Measurements from ENCODE around the gene CRTAC1.

The CRTAC1 gene

GRCh38 chr10:98030093-98030821 lies at the start of gene CRTAC1:
Gene CRTAC1, minus strand, starts transcription at chr10:98030621. Its CDS starts 149 bp downstream, at chr10:98030472.
- TF ChIP-seq Cebpa-rat (IDR thresholded peaks at IDR 0.05): no peak
- H3K27me3 ChIP-seq: peaks cover 65% of the 10 kb centered on the region
- no peak within 1 kb of the TSS for H3K9ac ChIP-seq
- no peaks in the 10 kb centered on the region for H3K36me3 ChIP-seq
- peaks cover 9% of the 10 kb centered on the region; the same call in 1 of the 2 replicates for H3K9me3 ChIP-seq
- H3K4me3 ChIP-seq: peak within 1 kb of the TSS; percentile 64
- peaks cover 17% of the 10 kb centered on the region for H3K4me1 ChIP-seq
- H4K20me1 ChIP-seq: no peaks in the 10 kb centered on the region
- no peak within 1 kb of the TSS for H3K27ac ChIP-seq
- peak within 1 kb of the TSS; percentile 80 for H3K4me2 ChIP-seq

GRCh38 chr10:98078774-98079173 lies 48.4 kb upstream of the CRTAC1 start:
- Histone ChIP-seq H4K20me1 (no peaks in the 10 kb centered on the region), H3K4me1 (peaks cover 32% of the 10 kb centered on the region), H3K9ac (no peak overlapping the region), H3K4me2 (peak overlapping the region; percentile 3; the same call in 1 of the 2 replicates), H3K27ac (no peak overlapping the region), H3K36me3 (no peaks in the 10 kb centered on the region), H3K9me3 (no peaks in the 10 kb centered on the region), H3K27me3 (no peaks in the 10 kb centered on the region), H3K4me3 (no peak overlapping the region)
- no peak for TF ChIP-seq Cebpa-rat (IDR thresholded peaks at IDR 0.05)

DNA sequence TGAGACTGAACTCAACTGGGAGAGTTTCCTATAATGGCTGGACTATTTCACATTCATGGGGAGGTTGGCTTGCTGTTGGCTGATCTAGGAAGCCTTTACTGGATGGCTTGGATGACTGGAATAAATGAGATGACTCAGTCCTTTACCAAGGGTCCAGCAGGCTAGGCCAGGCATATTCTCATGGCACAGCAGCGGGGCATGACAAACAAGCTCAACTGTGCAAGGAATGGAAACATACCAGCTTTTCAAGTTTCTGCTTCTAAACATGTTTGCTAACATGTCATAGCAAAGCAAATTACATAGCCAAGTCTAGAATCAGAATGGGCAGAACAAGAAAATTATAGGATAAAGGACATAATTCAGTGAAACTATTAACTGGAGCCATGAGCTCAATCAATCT lies 46.8 kb upstream of the CRTAC1 start:
- no peaks in the 10 kb centered on the region for H4K20me1 ChIP-seq
- H3K4me1 ChIP-seq: peaks cover 32% of the 10 kb centered on the region

GRCh38 chr10:98076086-98076485 lies 45.7 kb upstream of the CRTAC1 start:
- no peak overlapping the region for H3K4me3 ChIP-seq
- no peaks in the 10 kb centered on the region for H3K27me3 ChIP-seq
- H3K4me2 ChIP-seq: no peak overlapping the region
- no peaks in the 10 kb centered on the region for H3K36me3 ChIP-seq
- peak; percentile 85 for TF ChIP-seq Cebpa-rat (IDR thresholded peaks at IDR 0.05)
- H3K9me3 ChIP-seq: no peaks in the 10 kb centered on the region
- no peaks in the 10 kb centered on the region for H4K20me1 ChIP-seq
- peaks cover 23% of the 10 kb centered on the region for H3K4me1 ChIP-seq
- no peak overlapping the region for H3K27ac ChIP-seq
- no peak overlapping the region for H3K9ac ChIP-seq

More for the DNA sequence above, 46.8 kb upstream of the CRTAC1 start:
- Histone ChIP-seq H3K27ac (no peak overlapping the region), H3K9ac (no peak overlapping the region), H3K9me3 (no peaks in the 10 kb centered on the region), H3K36me3 (no peaks in the 10 kb centered on the region), H3K4me2 (no peak overlapping the region), H3K4me3 (no peak overlapping the region), H3K27me3 (no peaks in the 10 kb centered on the region)
- no peak for TF ChIP-seq Cebpa-rat (IDR thresholded peaks at IDR 0.05)

GRCh38 chr10:98074315-98074911 lies 44.0 kb upstream of the CRTAC1 start:
- no peaks in the 10 kb centered on the region for H3K9me3 ChIP-seq
- H3K27me3 ChIP-seq: no peaks in the 10 kb centered on the region

DNA sequence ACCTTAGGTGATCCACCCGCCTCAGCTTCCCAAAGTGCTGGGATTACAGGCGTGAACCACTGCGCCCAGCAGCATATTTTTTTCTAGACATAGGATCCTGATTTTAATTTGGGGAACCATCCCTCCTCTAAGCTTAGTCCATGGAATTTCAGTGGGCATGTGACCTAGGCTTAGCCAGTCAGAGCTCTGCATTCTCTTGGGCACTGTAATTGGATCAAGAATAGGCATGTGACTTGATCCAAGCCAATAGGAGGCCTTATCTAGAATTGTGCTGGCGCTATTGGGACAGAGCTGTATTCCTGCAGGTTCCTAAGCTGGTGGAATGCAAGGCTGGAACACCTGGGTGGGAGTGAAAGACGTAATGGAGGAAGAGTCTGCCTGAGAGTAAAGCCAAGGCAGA lies 36.7 kb upstream of the CRTAC1 start:
- H3K4me2 ChIP-seq: no peak overlapping the region
- H3K36me3 ChIP-seq: no peaks in the 10 kb centered on the region
- no peaks in the 10 kb centered on the region for H3K4me1 ChIP-seq
- no peak overlapping the region for H3K27ac ChIP-seq
- H3K4me3 ChIP-seq: no peak overlapping the region
- H3K9me3 ChIP-seq: no peaks in the 10 kb centered on the region
- no peaks in the 10 kb centered on the region for H3K27me3 ChIP-seq
- H4K20me1 ChIP-seq: no peaks in the 10 kb centered on the region
- no peak for TF ChIP-seq Cebpa-rat (IDR thresholded peaks at IDR 0.05)
- H3K9ac ChIP-seq: no peak overlapping the region

More at GRCh38 chr10:98074315-98074911, 44.0 kb upstream of the CRTAC1 start:
- no peak overlapping the region for H3K4me2 ChIP-seq
- H3K4me1 ChIP-seq: peaks cover 7% of the 10 kb centered on the region; the same call in 1 of the 2 replicates
- no peak for TF ChIP-seq Cebpa-rat (IDR thresholded peaks at IDR 0.05)
- no peak overlapping the region for H3K9ac ChIP-seq
- no peaks in the 10 kb centered on the region for H3K36me3 ChIP-seq
- H3K27ac ChIP-seq: no peak overlapping the region
- H4K20me1 ChIP-seq: no peaks in the 10 kb centered on the region
- H3K4me3 ChIP-seq: no peak overlapping the region

- no peaks in the 10 kb centered on the region for H3K9me3 ChIP-seq
- no peak overlapping the region for H3K27ac ChIP-seq
- TF ChIP-seq Cebpa-rat (IDR thresholded peaks at IDR 0.05): no peak
- no peak overlapping the region for H3K4me2 ChIP-seq
- H3K4me1 ChIP-seq: no peaks in the 10 kb centered on the region
- H3K9ac ChIP-seq: no peak overlapping the region
- no peaks in the 10 kb centered on the region for H4K20me1 ChIP-seq
- H3K27me3 ChIP-seq: no peaks in the 10 kb centered on the region
- no peaks in the 10 kb centered on the region for H3K36me3 ChIP-seq
- no peak overlapping the region for H3K4me3 ChIP-seq
Measured at GRCh38 chr10:98063740-98064027, 33.3 kb upstream of the CRTAC1 start.

GRCh38 chr10:98062424-98062823 lies 32.0 kb upstream of the CRTAC1 start:
- H3K27me3 ChIP-seq: no peaks in the 10 kb centered on the region
- no peaks in the 10 kb centered on the region for H3K36me3 ChIP-seq
- H3K4me2 ChIP-seq: no peak overlapping the region
- H3K27ac ChIP-seq: no peak overlapping the region
- no peaks in the 10 kb centered on the region for H4K20me1 ChIP-seq
- no peak for TF ChIP-seq Cebpa-rat (IDR thresholded peaks at IDR 0.05)
- H3K4me1 ChIP-seq: no peaks in the 10 kb centered on the region
- no peaks in the 10 kb centered on the region for H3K9me3 ChIP-seq
- no peak overlapping the region for H3K4me3 ChIP-seq
- no peak overlapping the region for H3K9ac ChIP-seq

DNA sequence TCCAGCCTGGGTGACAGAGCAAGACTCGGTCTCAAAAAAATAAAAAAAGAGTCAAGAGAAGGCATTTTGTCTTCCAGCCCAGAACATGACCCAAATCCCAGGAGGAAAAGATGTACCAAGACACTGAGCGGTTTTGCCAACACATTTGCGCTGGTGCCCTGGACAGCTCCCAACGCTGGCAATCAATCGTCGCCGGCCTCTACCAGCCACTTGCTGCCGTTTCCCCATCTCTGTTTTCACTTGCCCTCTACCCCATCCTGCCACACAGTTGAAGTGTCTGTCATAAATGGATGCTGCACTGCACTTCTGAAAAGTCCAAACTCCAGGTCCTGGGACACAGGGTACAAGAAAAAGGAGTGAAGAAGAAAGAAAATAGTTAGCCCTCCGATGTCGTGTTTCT lies 29.7 kb upstream of the CRTAC1 start:
- Histone ChIP-seq H4K20me1 (peaks cover 3% of the 10 kb centered on the region; the same call in 1 of the 2 replicates), H3K4me1 (peaks cover 4% of the 10 kb centered on the region; the same call in 1 of the 2 replicates), H3K4me2 (no peak overlapping the region), H3K9me3 (no peaks in the 10 kb centered on the region), H3K36me3 (no peaks in the 10 kb centered on the region), H3K27ac (no peak overlapping the region), H3K27me3 (no peaks in the 10 kb centered on the region), H3K9ac (no peak overlapping the region), H3K4me3 (no peak overlapping the region)
- no peak for TF ChIP-seq Cebpa-rat (IDR thresholded peaks at IDR 0.05)

GRCh38 chr10:98058295-98058694 lies 27.9 kb upstream of the CRTAC1 start:
- TF ChIP-seq Cebpa-rat (IDR thresholded peaks at IDR 0.05): no peak
- Histone ChIP-seq H3K4me3 (no peak overlapping the region), H4K20me1 (peaks cover 8% of the 10 kb centered on the region; the same call in 1 of the 2 replicates), H3K27me3 (no peaks in the 10 kb centered on the region), H3K9ac (no peak overlapping the region), H3K4me1 (peaks cover 4% of the 10 kb centered on the region; the same call in 1 of the 2 replicates), H3K27ac (no peak overlapping the region), H3K9me3 (no peaks in the 10 kb centered on the region), H3K36me3 (no peaks in the 10 kb centered on the region), H3K4me2 (no peak overlapping the region)

Measured in BLaER1 (cell line).